UCSD-AML1 (cell line): ENCODE data around the gene ADGRV1.

Experiments
- DNase-seq: peaks from one replicate; lab custom pipeline; 2025; ENCODE audit not compliant: unreplicated experiment; lab: John Stamatoyannopoulos, UW

Gene ADGRV1

GRCh38 chr5:91146905-91147600, 588.5 kb downstream of the ADGRV1 start:
- DNase-seq, result no peak

GRCh38 chr5:91150234-91150633, 591.6 kb downstream of the ADGRV1 start:
- no peak for DNase-seq

GRCh38 chr5:91150636-91151035, 592.0 kb downstream of the ADGRV1 start:
- no peak for DNase-seq

GRCh38 chr5:91151947-91152346, 593.4 kb downstream of the ADGRV1 start:
- DNase-seq, result no peak

- no peak for DNase-seq
Measured at GRCh38 chr5:91154338-91154737, 595.7 kb downstream of the ADGRV1 start.

GRCh38 chr5:91155274-91155673, 596.7 kb downstream of the ADGRV1 start:
- no peak for DNase-seq

- no peak for DNase-seq
Measured at GRCh38 chr5:91156242-91156641, 597.6 kb downstream of the ADGRV1 start.

- no peak for DNase-seq
Measured at GRCh38 chr5:91158011-91158410, 599.4 kb downstream of the ADGRV1 start.

- no peak for DNase-seq
Measured at GRCh38 chr5:91159647-91160046, 601.0 kb downstream of the ADGRV1 start.

GRCh38 chr5:91160714-91161285, 602.2 kb downstream of the ADGRV1 start:
- DNase-seq, result no peak

GRCh38 chr5:91162534-91163381, 604.2 kb downstream of the ADGRV1 start:
- peak; percentile 42 for DNase-seq

GRCh38 chr5:91164424-91164823, 605.8 kb downstream of the ADGRV1 start:
- no peak for DNase-seq

GRCh38 chr5:91166059-91166807, 607.6 kb downstream of the ADGRV1 start:
- DNase-seq, result no peak

- no peak for DNase-seq
Measured at GRCh38 chr5:91168859-91169258, 610.3 kb downstream of the ADGRV1 start.

- DNase-seq, result no peak
Measured at GRCh38 chr5:91170266-91170665, 611.7 kb downstream of the ADGRV1 start.

- DNase-seq, result no peak
Measured at GRCh38 chr5:91171322-91171721, 612.7 kb downstream of the ADGRV1 start.

- DNase-seq, result no peak
Measured at GRCh38 chr5:91174396-91174795, 615.8 kb downstream of the ADGRV1 start.

- DNase-seq, result no peak
Measured at GRCh38 chr5:91175708-91176107, 617.1 kb downstream of the ADGRV1 start.

GRCh38 chr5:91176288-91177016, 617.9 kb downstream of the ADGRV1 start:
- DNase-seq, result no peak

- no peak for DNase-seq
Measured at GRCh38 chr5:91177085-91177484, 618.5 kb downstream of the ADGRV1 start.

- no peak for DNase-seq
Measured at GRCh38 chr5:91177639-91178038, 619.0 kb downstream of the ADGRV1 start.
